Endothelial cell of umbilical vein (primary cell): ENCODE data around the gene NBEAL1.

Experiments
- EZH2 ChIP-seq: IDR thresholded peaks from 2 replicates; pipeline ENCODE4 v1.6.1; 2012; ENCODE audit warnings: borderline replicate concordance, low read depth, mild to moderate bottlenecking, moderate library complexity, low read length, inconsistent platforms; ENCODE audit not compliant: severe bottlenecking
- POLR2A ChIP-seq: IDR thresholded peaks from 2 replicates; pipeline ENCODE4 v1.6.1; 2012; ENCODE audit warnings: low read depth, mild to moderate bottlenecking, control low read depth, low read length
- POLR2AphosphoS5 ChIP-seq: IDR thresholded peaks from 2 replicates; pipeline ENCODE4 v1.6.1; 2012; ENCODE audit warnings: low read depth, mild to moderate bottlenecking, control low read depth, low read length, moderate library complexity; ENCODE audit not compliant: insufficient read depth
- TF ChIP-seq, protein P1 (sequence below), 2 donors: IDR thresholded peaks; 1 replicate in 1 of 2; 2 replicates in 1 of 2; pipeline ENCODE4 v1.5.1; 2011; ENCODE audit warnings: low read length in 2 of 2, mild to moderate bottlenecking in 2 of 2, moderate library complexity in 2 of 2, control low read depth in 1 of 2, inconsistent platforms in 1 of 2, low read depth in 1 of 2; ENCODE audit not compliant: insufficient read depth in 1 of 2; ENCODE audit errors: extremely low read depth in 1 of 2

DNA sequence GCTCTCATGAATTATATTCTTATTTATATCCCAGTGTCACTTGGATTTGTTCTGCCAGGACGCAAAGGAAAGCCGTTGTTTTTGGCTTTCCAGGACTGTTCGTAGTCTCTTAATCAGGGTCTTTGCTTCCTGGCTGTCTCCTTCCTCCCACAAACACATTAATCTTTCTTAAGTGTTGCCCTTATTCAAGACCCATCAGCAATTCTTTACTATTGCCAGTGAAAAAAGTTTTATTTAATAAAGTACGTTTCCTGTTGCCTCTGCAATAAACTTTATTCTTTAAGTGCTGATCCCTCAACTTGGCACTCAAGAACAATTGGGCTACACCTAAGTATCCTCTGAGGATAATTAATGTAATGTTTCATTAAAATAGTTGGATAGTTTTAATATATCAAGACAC is 155.8 kb downstream of the NBEAL1 start:
- TF ChIP-seq, protein P1, sequence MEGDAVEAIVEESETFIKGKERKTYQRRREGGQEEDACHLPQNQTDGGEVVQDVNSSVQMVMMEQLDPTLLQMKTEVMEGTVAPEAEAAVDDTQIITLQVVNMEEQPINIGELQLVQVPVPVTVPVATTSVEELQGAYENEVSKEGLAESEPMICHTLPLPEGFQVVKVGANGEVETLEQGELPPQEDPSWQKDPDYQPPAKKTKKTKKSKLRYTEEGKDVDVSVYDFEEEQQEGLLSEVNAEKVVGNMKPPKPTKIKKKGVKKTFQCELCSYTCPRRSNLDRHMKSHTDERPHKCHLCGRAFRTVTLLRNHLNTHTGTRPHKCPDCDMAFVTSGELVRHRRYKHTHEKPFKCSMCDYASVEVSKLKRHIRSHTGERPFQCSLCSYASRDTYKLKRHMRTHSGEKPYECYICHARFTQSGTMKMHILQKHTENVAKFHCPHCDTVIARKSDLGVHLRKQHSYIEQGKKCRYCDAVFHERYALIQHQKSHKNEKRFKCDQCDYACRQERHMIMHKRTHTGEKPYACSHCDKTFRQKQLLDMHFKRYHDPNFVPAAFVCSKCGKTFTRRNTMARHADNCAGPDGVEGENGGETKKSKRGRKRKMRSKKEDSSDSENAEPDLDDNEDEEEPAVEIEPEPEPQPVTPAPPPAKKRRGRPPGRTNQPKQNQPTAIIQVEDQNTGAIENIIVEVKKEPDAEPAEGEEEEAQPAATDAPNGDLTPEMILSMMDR (IDR thresholded peaks at IDR 0.05; ENCODE audit: extremely low read depth in 1 of 2, insufficient read depth in 1 of 2, low read depth in 1 of 2, low read length in 2 of 2): no peak
- TF ChIP-seq EZH2 (no peak), POLR2A (no peak), POLR2AphosphoS5 (no peak)
